Neural progenitor cell (in vitro differentiated cells): ENCODE results near the gene LDLRAD4. TPM values are rescaled to one million over a fixed set of nuclear protein-coding genes. Genes with fewer than 3 reads are reported as not detected.

Source experiments
- DNase-seq: peaks from one replicate; pipeline ENCODE4 v3.0.0-alpha.2; 2016; ENCODE audit warnings: low spot score
- H2AFZ ChIP-seq: fragments of 200-600 bp; sonication (generic); replicated peaks from 2 replicates; pipeline ENCODE4 v1.6.1; 2016; ENCODE audit warnings: antibody characterized with exemption
- H3F3A ChIP-seq: fragments of 200-600 bp; sonication (generic); 2 replicates; pipeline ENCODE4 v1.6.1; 2016; ENCODE audit warnings: antibody characterized with exemption, low read depth
- H3K27ac ChIP-seq: fragments of 200-600 bp; sonication (generic); 2 replicates; pipeline ENCODE4 v1.5.1; 2016; ENCODE audit warnings: mild to moderate bottlenecking
- H3K27me3 ChIP-seq: fragments of 200-600 bp; sonication (generic); 2 replicates; pipeline ENCODE4 v1.6.1; 2016; ENCODE audit warnings: mild to moderate bottlenecking, moderate library complexity
- H3K36me3 ChIP-seq: fragments of 200-600 bp; sonication (generic); 2 replicates; pipeline ENCODE4 v1.5.1; 2016
- H3K4me1 ChIP-seq: fragments of 200-600 bp; sonication (generic); 2 replicates; pipeline ENCODE4 v1.6.1; 2016; ENCODE audit warnings: mixed run types
- H3K4me2 ChIP-seq: fragments of 200-600 bp; sonication (generic); 2 replicates; pipeline ENCODE4 v1.6.1; 2016
- H3K4me3 ChIP-seq: fragments of 200-600 bp; sonication (generic); 2 replicates; pipeline ENCODE4 v1.5.1; 2016
- H3K79me2 ChIP-seq: fragments of 200-600 bp; sonication (generic); 2 replicates; pipeline ENCODE4 v1.6.1; 2016; ENCODE audit warnings: low read depth
- H3K9ac ChIP-seq: fragments of 200-600 bp; sonication (generic); 2 replicates; pipeline ENCODE4 v1.6.1; 2016
- H3K9me3 ChIP-seq: fragments of 200-600 bp; sonication (generic); 2 replicates; pipeline ENCODE4 v1.5.1; 2016; ENCODE audit warnings: low read depth
- H4K20me1 ChIP-seq: fragments of 200-600 bp; sonication (generic); 2 replicates; pipeline ENCODE4 v1.6.1; 2016; ENCODE audit warnings: low read depth
- H3K27ac Mint-ChIP-seq: 3 replicates; pipeline ENCODE4 v1.8.0; 2021; ENCODE audit warnings: mixed read lengths
- H3K27me3 Mint-ChIP-seq: 2 replicates; pipeline ENCODE4 v1.8.0; 2022; ENCODE audit warnings: low read depth, mild to moderate bottlenecking, inconsistent platforms, moderate library complexity, mixed read lengths; ENCODE audit not compliant: insufficient read depth
- H3K36me3 Mint-ChIP-seq: 3 replicates; pipeline ENCODE4 v1.8.0; 2021; ENCODE audit warnings: mixed read lengths
- H3K4me1 Mint-ChIP-seq: 3 replicates; pipeline ENCODE4 v1.8.0; 2021; ENCODE audit warnings: mixed read lengths
- H3K4me3 Mint-ChIP-seq: 3 replicates; pipeline ENCODE4 v1.8.0; 2021; ENCODE audit warnings: mild to moderate bottlenecking, moderate library complexity, mixed read lengths
- H3K9me3 Mint-ChIP-seq: 3 replicates; pipeline ENCODE4 v1.8.0; 2020; ENCODE audit warnings: mixed read lengths
- CTCF ChIP-seq: fragments of 200-600 bp; sonication (generic); IDR thresholded peaks from 2 replicates; pipeline ENCODE4 v1.5.1; 2017; ENCODE audit warnings: antibody characterized with exemption, mild to moderate bottlenecking
- EZH2 ChIP-seq: fragments of 200-600 bp; sonication (generic); IDR thresholded peaks from 2 replicates; pipeline ENCODE4 v1.6.1; 2017; ENCODE audit warnings: antibody characterized with exemption, mild to moderate bottlenecking, moderate library complexity
- EZH2phosphoT487 ChIP-seq: fragments of 200-600 bp; sonication (generic); IDR thresholded peaks from 2 replicates; pipeline ENCODE4 v1.6.1; 2017; ENCODE audit warnings: antibody characterized with exemption
- total RNA-seq: library from RNA; depleted of rRNA; stranded (reverse); fragments of >200 nt; gene quantifications from 2 replicates; pipeline ENCODE4 v1.2.3, GENCODE V29; 2015; ENCODE audit warnings: low replicate concordance

The LDLRAD4 gene
- total RNA-seq, 1 donor from 2014 or later: 0.65 TPM

DNA sequence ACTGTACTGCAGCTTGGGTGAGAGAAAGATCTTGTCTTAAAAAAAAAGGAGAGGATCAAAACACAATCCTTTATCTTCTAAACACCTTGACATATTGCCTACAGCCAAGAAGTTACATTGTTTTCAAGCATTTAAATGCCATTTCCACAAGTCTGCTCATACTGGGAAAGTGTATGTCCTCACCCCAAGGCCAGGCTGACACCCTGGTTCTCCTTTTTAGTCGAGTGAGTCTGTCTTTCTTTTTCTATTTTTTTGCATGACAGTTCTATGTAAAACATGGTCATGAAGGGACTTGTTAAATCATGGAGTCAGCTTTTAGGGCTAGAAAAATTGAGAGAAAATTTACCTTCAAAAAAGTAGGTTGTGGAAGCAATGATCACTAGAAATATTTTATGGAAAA lies 274.5 kb downstream of the LDLRAD4 start:
- Histone ChIP-seq H3K4me3 (no peak overlapping the region), H3F3A (no peaks in the 10 kb centered on the region), H2AFZ (no peak overlapping the region), H4K20me1 (no peaks in the 10 kb centered on the region), H3K36me3 (no peaks in the 10 kb centered on the region), H3K9me3 (no peaks in the 10 kb centered on the region), H3K4me1 (no peaks in the 10 kb centered on the region), H3K27me3 (no peaks in the 10 kb centered on the region), H3K79me2 (no peaks in the 10 kb centered on the region), H3K27ac (no peak overlapping the region), H3K4me2 (no peak overlapping the region), H3K9ac (no peak overlapping the region)
- peaks cover 9% of the 10 kb centered on the region for H3K9me3 Mint-ChIP-seq
- no peak for TF ChIP-seq CTCF
- TF ChIP-seq EZH2phosphoT487: no peak
- TF ChIP-seq EZH2: no peak
- peaks cover 4% of the 10 kb centered on the region for H3K27me3 Mint-ChIP-seq
- peaks cover 15% of the 10 kb centered on the region for H3K4me1 Mint-ChIP-seq
- no peak overlapping the region for H3K4me3 Mint-ChIP-seq
- no peak for DNase-seq
- no peak overlapping the region for H3K27ac Mint-ChIP-seq
- peaks cover under 1% of the 10 kb centered on the region for H3K36me3 Mint-ChIP-seq

DNA sequence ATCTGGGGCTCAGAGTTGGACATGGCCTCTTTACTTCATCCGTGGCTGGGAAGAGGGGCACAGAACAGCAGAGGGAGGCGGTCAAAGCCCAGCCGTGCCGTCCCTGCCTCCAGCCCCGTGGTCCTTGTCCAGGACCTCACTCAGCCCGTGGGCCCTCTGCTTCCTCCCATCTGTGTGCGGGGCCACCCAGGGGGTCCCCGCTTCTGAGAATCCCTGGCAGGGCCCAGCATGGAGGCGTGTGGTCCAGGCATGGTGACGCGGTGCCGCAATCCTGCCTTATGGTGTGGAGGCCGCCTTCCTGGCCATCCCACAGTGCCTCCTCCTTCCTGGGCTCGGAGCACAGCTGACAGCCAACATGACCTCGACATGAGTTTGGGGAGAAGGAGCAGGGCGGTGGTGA lies 275.2 kb downstream of the LDLRAD4 start:
- DNase-seq: no peak
- no peak overlapping the region for H2AFZ ChIP-seq
- no peaks in the 10 kb centered on the region for H3K9me3 ChIP-seq
- H3K4me3 ChIP-seq: no peak overlapping the region
- no peaks in the 10 kb centered on the region for H3K36me3 ChIP-seq
- no peaks in the 10 kb centered on the region for H4K20me1 ChIP-seq
- Mint-ChIP-seq H3K36me3 (peaks cover 5% of the 10 kb centered on the region), H3K27me3 (peaks cover 4% of the 10 kb centered on the region), H3K4me1 (peaks cover 15% of the 10 kb centered on the region), H3K9me3 (peaks cover 14% of the 10 kb centered on the region), H3K27ac (no peak overlapping the region), H3K4me3 (no peak overlapping the region)
- H3K9ac ChIP-seq: no peak overlapping the region
- TF ChIP-seq CTCF (no peak), EZH2 (no peak), EZH2phosphoT487 (no peak)
- no peaks in the 10 kb centered on the region for H3K27me3 ChIP-seq
- H3K4me1 ChIP-seq: no peaks in the 10 kb centered on the region
- no peaks in the 10 kb centered on the region for H3K79me2 ChIP-seq
- no peak overlapping the region for H3K4me2 ChIP-seq
- no peak overlapping the region for H3K27ac ChIP-seq
- no peaks in the 10 kb centered on the region for H3F3A ChIP-seq

GRCh38 chr18:13494871-13495445 lies 276.4 kb downstream of the LDLRAD4 start:
- Histone ChIP-seq H3K36me3 (no peaks in the 10 kb centered on the region), H2AFZ (no peak overlapping the region)

More at GRCh38 chr18:13494871-13495445, 276.4 kb downstream of the LDLRAD4 start:
- Mint-ChIP-seq H3K36me3 (peaks cover 17% of the 10 kb centered on the region), H3K27me3 (peaks cover 4% of the 10 kb centered on the region), H3K27ac (no peak overlapping the region), H3K4me3 (no peak overlapping the region), H3K9me3 (peaks cover 26% of the 10 kb centered on the region), H3K4me1 (peaks cover 21% of the 10 kb centered on the region)
- H3K9me3 ChIP-seq: no peaks in the 10 kb centered on the region
- no peak overlapping the region for H3K9ac ChIP-seq
- no peak overlapping the region for H3K4me3 ChIP-seq
- no peaks in the 10 kb centered on the region for H3K4me1 ChIP-seq
- no peak overlapping the region for H3K4me2 ChIP-seq
- no peaks in the 10 kb centered on the region for H4K20me1 ChIP-seq
- DNase-seq: no peak
- H3K27me3 ChIP-seq: peaks cover 1% of the 10 kb centered on the region
- no peaks in the 10 kb centered on the region for H3F3A ChIP-seq
- TF ChIP-seq CTCF (no peak), EZH2phosphoT487 (no peak), EZH2 (no peak)
- no peaks in the 10 kb centered on the region for H3K79me2 ChIP-seq
- H3K27ac ChIP-seq: no peak overlapping the region
